WTC11 (cell line): ENCODE results near the gene ITCH.

Experiments
- CTCF ChIP-seq: fragments of 200-600 bp; IDR thresholded peaks from 2 replicates; pipeline ENCODE4 v1.8.0; 2022; ENCODE audit warnings: antibody characterized with exemption
- ESRRA ChIP-seq: sonication (generic); formaldehyde crosslinking; IDR thresholded peaks from 2 replicates; pipeline ENCODE4 v1.8.1; 2022; ENCODE audit warnings: mild to moderate bottlenecking, missing genetic modification reagents, borderline replicate concordance
- FOXJ3 ChIP-seq: sonication (generic); formaldehyde crosslinking; IDR thresholded peaks from 2 replicates; pipeline ENCODE4 v1.9.0; 2021; ENCODE audit warnings: missing genetic modification reagents, mild to moderate bottlenecking, borderline replicate concordance
- JUN ChIP-seq: sonication (generic); formaldehyde crosslinking; IDR thresholded peaks from 2 replicates; pipeline ENCODE4 v1.8.0; 2023; ENCODE audit warnings: mild to moderate bottlenecking, missing genetic modification reagents
- TEAD4 ChIP-seq: sonication (generic); formaldehyde crosslinking; IDR thresholded peaks from 2 replicates; pipeline ENCODE4 v1.8.0; 2022; ENCODE audit warnings: mild to moderate bottlenecking, missing genetic modification reagents
- TP53 ChIP-seq: sonication (generic); formaldehyde crosslinking; IDR thresholded peaks from 2 replicates; pipeline ENCODE4 v1.8.1; 2023; ENCODE audit warnings: mild to moderate bottlenecking, missing genetic modification reagents
- USF1 ChIP-seq: sonication (generic); formaldehyde crosslinking; IDR thresholded peaks from 2 replicates; pipeline ENCODE4 v1.8.0; 2022; ENCODE audit warnings: mild to moderate bottlenecking, missing genetic modification reagents
- USF2 ChIP-seq: sonication (generic); formaldehyde crosslinking; IDR thresholded peaks from 2 replicates; pipeline ENCODE4 v1.8.1; 2023; ENCODE audit warnings: mild to moderate bottlenecking, missing genetic modification reagents, moderate library complexity
- ZNF121 ChIP-seq: sonication (generic); formaldehyde crosslinking; IDR thresholded peaks from 2 replicates; pipeline ENCODE4 v1.8.0; 2023; ENCODE audit warnings: missing genetic modification reagents
- ZNF138 ChIP-seq: sonication (generic); formaldehyde crosslinking; conservative IDR thresholded peaks from 2 replicates; pipeline ENCODE4 v1.8.1; 2022; ENCODE audit warnings: mild to moderate bottlenecking, moderate library complexity, missing genetic modification reagents
- TF ChIP-seq, protein P1 (sequence below): sonication (generic); formaldehyde crosslinking; IDR thresholded peaks from 2 replicates; pipeline ENCODE4 v1.8.1; 2022; ENCODE audit warnings: missing genetic modification reagents, borderline replicate concordance
- TF ChIP-seq, protein P2 (sequence below): sonication (generic); formaldehyde crosslinking; conservative IDR thresholded peaks from 2 replicates; pipeline ENCODE4 v1.8.1; 2022; ENCODE audit warnings: mild to moderate bottlenecking, missing genetic modification reagents

GRCh38 chr20:34332262-34332920, 30.7 kb upstream of the ITCH start:
- no peak for TF ChIP-seq TEAD4 (CRISPR knock-in tag)
- TF ChIP-seq CTCF = no peak
- TF ChIP-seq ZNF121 (CRISPR knock-in tag) = no peak
- TF ChIP-seq ZNF138 (CRISPR knock-in tag) = no peak
- no peak for TF ChIP-seq JUN (CRISPR knock-in tag)
- TF ChIP-seq, protein P1, sequence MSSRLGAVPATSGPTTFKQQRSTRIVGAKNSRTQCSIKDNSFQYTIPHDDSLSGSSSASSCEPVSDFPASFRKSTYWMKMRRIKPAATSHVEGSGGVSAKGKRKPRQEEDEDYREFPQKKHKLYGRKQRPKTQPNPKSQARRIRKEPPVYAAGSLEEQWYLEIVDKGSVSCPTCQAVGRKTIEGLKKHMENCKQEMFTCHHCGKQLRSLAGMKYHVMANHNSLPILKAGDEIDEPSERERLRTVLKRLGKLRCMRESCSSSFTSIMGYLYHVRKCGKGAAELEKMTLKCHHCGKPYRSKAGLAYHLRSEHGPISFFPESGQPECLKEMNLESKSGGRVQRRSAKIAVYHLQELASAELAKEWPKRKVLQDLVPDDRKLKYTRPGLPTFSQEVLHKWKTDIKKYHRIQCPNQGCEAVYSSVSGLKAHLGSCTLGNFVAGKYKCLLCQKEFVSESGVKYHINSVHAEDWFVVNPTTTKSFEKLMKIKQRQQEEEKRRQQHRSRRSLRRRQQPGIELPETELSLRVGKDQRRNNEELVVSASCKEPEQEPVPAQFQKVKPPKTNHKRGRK (CRISPR knock-in tag) = no peak
- TF ChIP-seq ESRRA (CRISPR knock-in tag) = no peak
- TF ChIP-seq, protein P2, sequence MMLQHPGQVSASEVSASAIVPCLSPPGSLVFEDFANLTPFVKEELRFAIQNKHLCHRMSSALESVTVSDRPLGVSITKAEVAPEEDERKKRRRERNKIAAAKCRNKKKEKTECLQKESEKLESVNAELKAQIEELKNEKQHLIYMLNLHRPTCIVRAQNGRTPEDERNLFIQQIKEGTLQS = no peak
- TF ChIP-seq USF1 (CRISPR knock-in tag) = peak; percentile 23; the same call in 1 of the 2 replicates
- TF ChIP-seq FOXJ3 (CRISPR knock-in tag) = no peak
- TF ChIP-seq TP53 (CRISPR knock-in tag) = no peak
- peak; percentile 79 for TF ChIP-seq USF2 (CRISPR knock-in tag)
